Hypothalamus (tissue), 51 donors: ENCODE measurements around the gene C11orf65.
"Not testable (repeated sequence)": the region's sequence is repeated elsewhere in the genome, so short reads cannot be mapped to it uniquely, and the experiment has no call there.

ENCODE experiments used
- DNase-seq, 51 donors: peaks; one replicate each; lab custom pipeline; 2025; lab: John Stamatoyannopoulos, UW

The C11orf65 gene

GRCh38 chr11:108474664-108475463 lies 7.5 kb upstream of the C11orf65 start:
- DNase-seq, result peak in 1 of 51 donors; percentile 2

DNA sequence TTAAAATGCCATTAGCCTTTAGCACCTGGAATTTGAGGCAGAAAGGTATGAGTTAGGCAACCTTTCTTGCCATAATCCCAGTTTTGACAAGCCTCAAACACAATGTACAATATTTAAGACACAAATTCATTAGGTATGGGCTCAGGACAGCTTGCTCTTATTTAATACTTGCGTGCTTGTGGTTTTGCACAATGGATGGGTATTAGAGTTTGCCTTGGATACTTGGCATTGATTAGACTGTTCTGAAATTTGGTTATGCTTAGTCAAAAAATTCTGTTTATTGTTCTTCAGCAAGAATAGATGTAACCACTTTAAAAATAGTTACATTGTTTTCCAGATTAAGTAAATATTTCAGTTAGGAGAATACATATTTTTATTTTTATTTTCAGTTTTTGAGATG lies 5.4 kb upstream of the C11orf65 start:
- no peak for DNase-seq

DNA sequence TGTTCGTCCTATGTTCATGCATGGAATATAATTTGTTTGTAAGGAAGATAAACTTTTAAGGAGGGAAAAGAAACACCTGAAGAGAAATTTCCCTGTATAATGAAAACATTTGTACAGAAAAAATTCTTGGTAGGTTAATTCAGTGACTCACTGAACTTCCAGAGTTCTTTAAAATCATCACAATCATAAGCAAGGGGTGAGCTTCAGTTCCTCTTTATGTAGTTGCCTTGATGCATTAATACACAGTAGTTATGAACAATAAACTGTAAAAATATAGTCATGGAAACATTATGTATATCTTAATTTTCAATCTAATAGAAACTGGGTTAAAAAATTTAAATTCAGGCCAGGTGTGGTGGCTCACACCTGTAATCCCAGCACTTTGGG lies 1.1 kb upstream of the C11orf65 start:
- DNase-seq, result no peak

- peak in 1 of 51 donors; percentile 2 for DNase-seq
Measured at GRCh38 chr11:108466405-108466804, 924 bp downstream of the C11orf65 start.

- DNase-seq, result no peak
Measured at GRCh38 chr11:108453207-108453835, 14.0 kb downstream of the C11orf65 start.

DNA sequence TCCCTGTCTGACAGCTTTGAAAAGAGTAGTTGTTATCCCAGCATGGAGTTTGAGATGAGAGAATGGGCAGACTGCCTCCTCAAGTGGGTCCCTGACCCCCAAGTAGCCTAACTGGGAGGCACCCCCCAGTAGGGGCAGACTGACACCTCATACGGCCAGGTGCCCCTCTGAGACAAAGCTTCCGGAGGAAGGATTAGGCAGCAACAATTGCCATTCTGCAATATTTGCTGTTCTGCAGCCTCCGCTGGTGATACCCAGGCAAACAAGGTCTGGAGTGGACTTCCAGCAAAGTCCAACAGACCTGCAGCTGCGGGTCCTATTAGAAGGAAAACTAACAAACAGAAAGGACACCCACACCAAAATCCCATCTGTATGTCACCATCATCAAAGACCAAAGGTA lies 25.9 kb downstream of the C11orf65 start:
- not testable (repeated sequence) for DNase-seq

DNA sequence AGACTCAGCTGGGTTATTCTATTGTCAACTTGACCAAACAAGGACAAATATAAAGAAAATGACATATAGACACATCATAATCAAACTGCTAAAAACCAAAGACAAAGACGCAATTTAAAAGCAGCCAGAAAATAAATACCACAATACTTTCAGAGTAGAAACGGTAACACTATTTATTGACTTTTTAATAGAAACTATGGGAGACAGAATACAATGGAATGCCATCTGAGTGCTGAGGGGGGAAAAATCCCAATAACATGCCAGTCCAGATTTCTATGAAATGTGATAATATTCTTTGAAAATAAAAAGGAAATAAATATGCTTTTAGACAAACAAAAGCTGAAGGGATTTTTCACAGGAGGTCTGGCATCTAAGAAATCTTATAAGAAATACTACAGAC lies 30.7 kb downstream of the C11orf65 start:
- DNase-seq, result no peak

DNA sequence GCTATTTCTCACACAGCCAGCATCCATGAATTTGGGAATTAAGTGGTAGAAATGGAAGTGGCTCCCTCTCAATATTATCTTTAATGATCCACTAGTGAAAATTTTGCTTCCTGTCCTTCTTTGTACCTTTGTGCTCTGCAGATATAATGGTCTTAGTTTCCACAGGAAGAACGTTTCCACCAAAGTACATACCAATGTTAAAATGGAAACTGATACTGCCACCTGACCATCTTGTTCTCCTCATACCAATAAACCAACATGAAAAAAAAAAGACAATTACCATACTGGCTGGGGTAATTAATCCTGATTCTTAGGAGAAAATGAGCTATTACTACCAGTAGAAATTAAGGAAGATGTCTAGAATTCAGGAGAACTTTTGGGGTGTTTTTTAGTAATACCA lies 32.3 kb downstream of the C11orf65 start:
- no peak for DNase-seq

DNA sequence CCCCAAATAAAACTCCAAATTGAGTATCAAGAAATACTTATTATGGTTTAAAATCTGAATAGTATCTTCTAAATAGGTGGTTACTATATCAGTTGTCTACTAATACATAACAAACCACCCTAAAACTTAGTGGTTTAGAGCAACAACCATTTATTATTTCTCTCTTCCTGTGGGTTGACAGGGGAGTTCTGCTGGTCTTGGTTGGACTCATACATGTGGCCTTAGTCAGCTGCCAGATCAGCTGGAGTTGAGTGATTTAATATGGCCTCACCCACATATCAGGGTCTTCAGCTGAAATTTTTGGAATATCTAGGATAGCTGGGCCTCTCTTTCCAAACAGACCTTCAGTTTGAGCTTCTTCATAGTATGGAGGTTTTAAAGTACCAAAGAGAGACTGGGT lies 34.5 kb downstream of the C11orf65 start:
- DNase-seq, result no peak

DNA sequence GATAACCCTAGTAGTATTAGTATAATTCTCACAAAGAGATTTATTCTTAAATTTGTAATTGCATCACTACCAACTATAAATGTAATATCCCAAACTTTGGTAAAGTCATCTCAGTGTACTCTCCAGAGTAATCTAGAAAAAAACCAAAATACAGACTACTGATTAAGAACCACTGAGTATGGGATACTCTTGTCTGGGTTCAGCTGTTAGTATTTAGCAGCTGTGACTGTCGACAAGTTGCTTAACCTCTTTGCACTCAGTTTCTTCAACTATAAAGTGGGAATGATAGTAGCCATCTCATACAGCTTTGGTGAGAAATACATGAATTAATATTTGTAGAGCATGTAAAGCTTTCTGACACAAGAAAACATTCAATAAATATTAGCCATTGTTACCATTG lies 35.3 kb downstream of the C11orf65 start:
- DNase-seq, result no peak

DNA sequence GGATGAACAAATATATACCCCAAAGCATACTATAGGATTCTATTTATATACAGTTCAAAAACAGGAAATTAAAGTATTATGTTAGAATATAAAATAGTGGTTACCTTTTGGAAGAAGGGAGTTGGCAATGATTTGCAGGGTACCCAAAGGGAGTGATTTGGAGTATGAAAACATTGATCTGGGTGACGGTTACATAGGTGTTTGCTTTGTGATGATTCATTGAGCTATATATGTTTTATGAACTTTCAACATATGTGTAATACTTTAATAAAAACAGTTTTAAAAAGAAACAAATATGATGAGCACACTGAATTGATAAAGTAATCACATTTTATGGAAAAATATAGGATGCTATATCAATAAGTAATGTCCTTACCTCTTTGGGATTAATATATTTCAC lies 36.0 kb downstream of the C11orf65 start:
- no peak for DNase-seq

GRCh38 chr11:108417551-108417950 lies 49.8 kb downstream of the C11orf65 start:
- not testable (repeated sequence) for DNase-seq

GRCh38 chr11:108414958-108415357 lies 52.4 kb downstream of the C11orf65 start:
- DNase-seq, result no peak

DNA sequence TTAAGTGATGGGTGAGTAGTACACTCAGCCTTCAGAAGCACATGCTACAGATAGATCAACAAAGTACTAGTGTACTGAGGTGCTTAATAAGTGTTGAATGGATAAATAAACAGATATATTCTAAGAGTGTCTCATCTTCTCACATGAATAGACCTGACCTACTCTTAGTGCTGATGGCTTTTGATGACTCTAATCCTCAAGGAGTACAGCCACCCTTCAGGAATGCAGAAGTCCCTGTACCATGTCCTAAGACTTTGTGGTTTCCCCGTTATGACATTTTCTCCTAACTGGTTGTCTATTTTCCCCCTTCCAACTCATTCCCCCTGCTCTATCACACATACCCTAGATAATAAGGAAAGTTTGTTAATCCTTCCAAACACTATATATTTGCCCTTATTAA lies 61.6 kb downstream of the C11orf65 start:
- DNase-seq, result no peak

GRCh38 chr11:108403052-108403451 lies 64.3 kb downstream of the C11orf65 start:
- DNase-seq, result no peak

- DNase-seq, result no peak
Measured at GRCh38 chr11:108402241-108402640, 65.1 kb downstream of the C11orf65 start.

DNA sequence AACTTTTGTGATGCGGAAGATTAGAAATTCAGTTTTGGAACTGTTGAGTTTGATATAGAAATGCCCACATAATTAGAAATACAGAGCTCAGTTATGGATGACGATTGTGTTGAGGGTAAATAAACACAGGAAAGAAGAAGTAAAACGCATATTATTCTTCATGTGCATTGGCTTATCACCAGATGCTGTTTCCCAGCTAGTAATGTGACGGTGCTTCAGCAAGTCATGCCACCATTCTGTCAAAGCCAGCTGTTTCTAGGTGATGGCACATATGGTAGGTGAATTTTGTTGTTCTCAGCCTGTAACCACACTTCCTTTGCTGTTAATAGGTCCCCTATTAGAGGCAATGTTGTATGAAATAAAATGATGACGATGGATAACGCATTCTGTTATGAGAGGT lies 68.9 kb downstream of the C11orf65 start:
- no peak for DNase-seq

DNA sequence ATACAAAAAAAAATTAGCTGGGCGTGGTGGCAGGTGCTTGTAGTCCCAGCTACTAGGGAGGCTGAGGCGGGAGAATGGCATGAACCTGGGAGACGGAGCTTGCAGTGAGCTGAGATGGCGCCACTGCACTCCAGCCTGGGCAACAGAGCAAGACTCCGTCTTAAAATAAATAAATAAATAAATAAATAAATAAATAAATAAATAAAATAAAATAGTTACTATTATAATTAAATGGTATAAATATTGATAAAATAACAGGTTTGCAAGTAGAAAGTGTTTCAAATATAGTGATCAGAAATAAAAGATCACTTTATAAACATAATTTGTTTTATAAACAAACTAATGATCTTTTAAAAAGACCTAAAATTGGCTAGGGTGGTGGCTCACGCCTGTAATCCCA lies 70.7 kb downstream of the C11orf65 start:
- DNase-seq, result not testable (repeated sequence)

- no peak for DNase-seq
Measured at GRCh38 chr11:108394744-108395284, 72.5 kb downstream of the C11orf65 start.

GRCh38 chr11:108393046-108393445 lies 74.3 kb downstream of the C11orf65 start:
- DNase-seq, result no peak

DNA sequence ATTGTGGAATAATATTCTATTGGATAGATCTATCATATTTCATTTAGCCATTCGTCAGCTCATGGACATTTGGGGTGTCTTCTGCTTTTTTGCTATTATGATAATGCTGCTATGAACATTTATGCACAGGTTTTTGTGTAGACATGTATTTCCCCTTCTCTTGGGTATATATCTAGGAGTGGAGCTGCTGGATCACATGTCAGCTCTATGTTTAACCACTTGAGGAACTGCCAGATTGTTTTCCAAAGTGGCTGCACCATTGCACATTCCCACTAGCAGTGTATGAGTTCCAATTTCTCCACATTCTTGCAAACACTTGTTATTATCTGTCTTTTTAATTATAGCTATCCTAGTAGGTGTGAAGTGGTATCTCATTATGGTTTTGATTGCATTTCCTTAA lies 75.0 kb downstream of the C11orf65 start:
- no peak for DNase-seq

DNA sequence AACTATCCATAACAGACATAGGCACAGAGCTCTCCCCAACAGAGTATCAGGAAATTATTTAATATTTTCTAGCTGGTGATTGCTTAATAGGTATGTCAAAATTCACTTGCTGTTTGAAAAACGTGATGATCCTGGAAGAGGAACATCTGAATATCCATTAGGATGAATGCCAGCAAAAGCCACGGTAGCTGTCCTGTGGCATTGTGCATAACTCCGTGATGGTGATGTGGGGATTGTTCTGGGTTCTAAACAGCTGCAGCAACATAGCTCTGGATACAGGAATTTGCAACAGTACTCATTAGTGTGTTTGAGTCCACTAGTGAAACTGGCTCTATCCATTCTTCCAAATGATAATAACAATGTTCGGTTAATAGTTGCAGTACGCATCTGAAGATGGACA lies 78.8 kb downstream of the C11orf65 start:
- no peak for DNase-seq
